ENCODE data around the gene ESRRG. TPM values are rescaled to one million over a fixed set of nuclear protein-coding genes. Genes with fewer than 3 reads are reported as not detected.

ESRRG gene
- total RNA-seq, 4 donors from 2014 or later = 0.13 to 0.76 (median 0.24) TPM

GRCh38 chr1:216627252-216627651 is 96.0 kb downstream of the ESRRG start:
- DNase-seq = no peak
- intact Hi-C loops (cut with DNase I) = no loop called here
- Histone ChIP-seq H3K36me3 (no peaks in the 10 kb centered on the region), H3K27me3 (no peaks in the 10 kb centered on the region), H3K4me3 (no peak overlapping the region), H3K27ac (no peak overlapping the region), H3K9me3 (no peaks in the 10 kb centered on the region), H3K4me1 (no peaks in the 10 kb centered on the region)
- WGBS, 2 donors = 69 to 74% methylated on average over 3 of the region's 3 CpGs
- TF ChIP-seq POLR2A (IDR thresholded peaks at IDR 0.05) = no peak
- no peak for TF ChIP-seq CTCF (IDR thresholded peaks at IDR 0.05)

GRCh38 chr1:216626394-216627067 is 96.7 kb downstream of the ESRRG start:
- intact Hi-C loops (cut with DNase I) = no loop called here
- no peak for TF ChIP-seq CTCF (IDR thresholded peaks at IDR 0.05)
- no peak for TF ChIP-seq POLR2A (IDR thresholded peaks at IDR 0.05)
- Histone ChIP-seq H3K27ac (no peak overlapping the region), H3K4me1 (no peaks in the 10 kb centered on the region), H3K4me3 (no peak overlapping the region), H3K9me3 (no peaks in the 10 kb centered on the region), H3K36me3 (no peaks in the 10 kb centered on the region), H3K27me3 (no peaks in the 10 kb centered on the region)
- no peak for DNase-seq
- 70 to 83% methylated on average over 6 of the region's 6 CpGs for WGBS, 2 donors

GRCh38 chr1:216621536-216621935 is 101.7 kb downstream of the ESRRG start:
- Histone ChIP-seq H3K36me3 (no peaks in the 10 kb centered on the region), H3K27me3 (no peaks in the 10 kb centered on the region), H3K4me1 (no peaks in the 10 kb centered on the region), H3K9me3 (no peaks in the 10 kb centered on the region), H3K27ac (no peak overlapping the region), H3K4me3 (no peak overlapping the region)
- no peak for DNase-seq
- intact Hi-C loops (cut with DNase I) = no loop called here
- no peak for TF ChIP-seq POLR2A (IDR thresholded peaks at IDR 0.05)
- TF ChIP-seq CTCF (IDR thresholded peaks at IDR 0.05) = no peak

GRCh38 chr1:216617081-216617875 is 106.0 kb downstream of the ESRRG start:
- 60 to 64% methylated on average over 5 of the region's 5 CpGs for WGBS, 2 donors
- intact Hi-C loops (cut with DNase I) = no loop called here
- Histone ChIP-seq H3K27me3 (no peaks in the 10 kb centered on the region), H3K27ac (no peak overlapping the region), H3K36me3 (no peaks in the 10 kb centered on the region), H3K4me1 (no peaks in the 10 kb centered on the region), H3K4me3 (no peak overlapping the region), H3K9me3 (no peaks in the 10 kb centered on the region)
- DNase-seq = no peak
- TF ChIP-seq CTCF (IDR thresholded peaks at IDR 0.05) (no peak), POLR2A (IDR thresholded peaks at IDR 0.05) (no peak)

- Histone ChIP-seq H3K4me3 (no peak overlapping the region), H3K9me3 (no peaks in the 10 kb centered on the region), H3K27ac (no peak overlapping the region), H3K4me1 (no peaks in the 10 kb centered on the region), H3K27me3 (no peaks in the 10 kb centered on the region), H3K36me3 (no peaks in the 10 kb centered on the region)
- WGBS, 2 donors = 80 to 83% methylated on average over 4 of the region's 4 CpGs
- intact Hi-C loops (cut with DNase I) = no loop called here
- no peak for DNase-seq
- TF ChIP-seq CTCF (IDR thresholded peaks at IDR 0.05) = no peak
- no peak for TF ChIP-seq POLR2A (IDR thresholded peaks at IDR 0.05)
These were observed 106.8 kb downstream of the ESRRG start for GRCh38 chr1:216616425-216616824.

Data from esophagus squamous epithelium (tissue), 5 donors.